ENCODE measurements around the gene SMAD6.
A peak's percentile ranks its signal among the peaks of the same experiment; 100 is the strongest.

SMAD6 gene

GRCh38 chr15:66799242-66799641, 97.2 kb downstream of the SMAD6 start:
- DNase-seq: no peak

DNA sequence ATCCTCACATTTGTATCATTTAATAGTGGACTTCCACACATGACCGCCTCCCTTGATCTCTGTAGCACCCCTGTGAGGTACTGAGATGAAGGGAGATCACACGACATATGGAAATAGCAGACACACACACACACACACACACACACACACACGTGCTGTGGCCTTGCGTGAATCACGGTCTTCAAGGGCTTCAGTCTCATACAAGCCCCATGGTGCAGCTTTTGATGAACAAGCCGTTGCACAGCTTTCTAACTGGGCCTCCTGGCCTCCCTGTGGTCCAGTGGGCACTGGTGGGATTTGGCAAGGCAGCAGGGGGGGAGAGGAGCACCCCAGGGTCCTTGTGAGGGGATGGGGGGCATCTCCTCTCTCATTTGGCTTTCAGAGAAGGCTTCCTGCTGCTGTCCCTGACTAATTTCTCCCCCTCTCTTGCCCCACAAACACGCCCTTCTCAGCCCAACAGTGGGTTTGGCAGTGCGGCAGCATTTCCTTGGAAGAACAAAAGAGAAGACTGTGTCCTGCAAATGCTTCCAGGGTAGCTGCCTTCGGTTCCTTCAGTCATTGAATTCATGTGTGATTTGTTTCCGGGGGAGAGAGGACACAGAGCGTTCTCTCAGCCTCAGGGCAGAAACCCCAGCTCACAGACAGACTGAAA, 98.7 kb downstream of the SMAD6 start:
- DNase-seq: peak; percentile 42

DNA sequence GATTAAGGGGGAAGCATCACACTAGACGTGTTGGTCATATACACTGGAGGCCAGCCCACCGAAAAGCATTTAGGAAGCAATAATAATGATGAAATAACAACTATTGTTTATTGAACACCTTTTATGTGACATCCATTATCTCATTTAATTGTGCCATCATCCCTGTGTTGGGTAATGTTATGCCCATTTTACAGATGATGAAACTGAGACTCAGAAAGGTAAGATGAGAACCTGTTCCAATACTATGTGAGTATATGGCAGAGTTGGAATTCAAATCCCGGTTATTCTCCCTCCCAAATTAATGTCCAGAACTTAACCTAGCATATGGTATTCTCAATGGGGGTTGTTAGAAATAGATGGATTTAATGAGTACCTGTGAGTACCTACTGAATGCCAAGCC, 99.2 kb downstream of the SMAD6 start:
- DNase-seq: no peak

- DNase-seq: peak; percentile 78
Observed at GRCh38 chr15:66802025-66803001, 100.3 kb downstream of the SMAD6 start.

DNA sequence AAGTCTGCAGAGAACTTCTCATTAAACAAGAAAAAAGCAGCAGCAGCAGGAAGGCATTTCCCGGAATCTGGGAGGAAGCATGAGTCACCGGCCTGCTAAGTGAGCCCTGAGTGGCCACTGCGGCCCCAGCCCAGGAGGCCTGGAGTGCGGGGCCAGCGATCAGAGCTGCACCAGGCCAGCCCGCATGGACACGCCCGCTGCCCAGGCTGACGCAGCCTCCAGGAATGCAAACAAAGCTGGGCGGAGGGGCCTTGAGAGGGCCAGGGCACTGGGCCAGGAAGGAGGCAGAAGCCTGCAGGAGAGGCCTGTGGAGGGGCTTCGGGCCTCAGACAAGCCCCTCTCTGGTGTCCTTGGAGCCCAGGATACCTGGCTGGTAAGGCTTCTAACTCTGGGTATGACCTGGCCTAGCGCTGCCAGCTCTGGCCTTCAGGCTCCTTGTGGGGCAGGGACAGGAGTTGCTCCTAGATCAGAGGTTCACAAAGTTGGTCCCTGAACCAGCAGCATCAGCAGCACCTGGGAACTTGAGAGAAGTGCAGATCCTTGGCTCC, 101.2 kb downstream of the SMAD6 start:
- DNase-seq: peak; percentile 99

DNA sequence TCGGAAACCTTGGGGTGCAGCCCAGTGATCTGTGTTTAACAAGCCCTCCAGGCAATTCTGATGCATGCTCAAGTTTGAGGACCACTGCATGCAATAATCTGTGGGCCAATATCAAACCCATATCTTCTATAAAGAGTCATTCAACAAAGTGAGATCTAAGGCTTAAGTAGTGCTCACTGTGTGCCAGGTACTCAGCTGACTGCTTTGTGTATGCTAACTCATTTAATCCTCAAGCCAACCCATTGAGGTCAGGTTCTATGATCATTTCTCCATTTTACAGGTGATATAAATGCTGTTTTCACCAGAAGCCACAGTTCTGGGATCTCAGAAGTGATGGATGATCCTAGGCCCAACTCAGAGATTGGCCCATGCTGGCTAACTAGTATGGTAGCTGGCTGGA, 101.7 kb downstream of the SMAD6 start:
- DNase-seq: no peak

DNA sequence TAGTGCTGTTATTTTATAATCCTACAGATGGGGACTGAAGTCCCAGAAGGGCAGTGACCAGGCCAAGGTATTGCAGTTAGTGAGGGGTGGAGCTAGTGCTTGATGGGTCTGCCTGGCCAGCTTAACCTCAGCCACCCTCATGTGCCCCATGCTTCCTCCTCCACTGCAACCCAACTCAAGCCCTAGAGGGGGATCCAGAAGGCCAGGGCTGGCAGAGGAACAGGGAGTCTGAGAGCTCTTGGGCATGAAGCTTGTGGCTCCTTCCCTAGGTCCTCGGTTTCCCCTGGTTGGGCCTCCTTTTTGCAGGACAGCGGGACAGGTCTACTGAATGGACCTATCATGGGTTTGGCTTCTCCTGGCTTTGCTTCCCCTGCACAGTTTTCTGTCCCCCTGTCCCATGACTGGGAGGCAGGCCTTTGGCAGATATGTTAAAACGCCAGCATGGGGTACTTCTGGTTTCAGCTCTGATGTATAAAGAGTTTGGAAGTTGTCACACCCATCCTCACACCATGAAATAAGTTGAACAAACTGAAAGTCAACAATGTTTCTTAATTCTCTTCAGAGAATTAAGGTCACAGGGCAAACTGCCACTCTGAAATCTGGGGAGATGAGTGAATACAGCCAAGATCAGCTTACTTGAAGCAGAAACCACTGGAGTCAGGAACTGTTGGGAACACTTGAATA, 103.3 kb downstream of the SMAD6 start:
- no peak for DNase-seq

DNA sequence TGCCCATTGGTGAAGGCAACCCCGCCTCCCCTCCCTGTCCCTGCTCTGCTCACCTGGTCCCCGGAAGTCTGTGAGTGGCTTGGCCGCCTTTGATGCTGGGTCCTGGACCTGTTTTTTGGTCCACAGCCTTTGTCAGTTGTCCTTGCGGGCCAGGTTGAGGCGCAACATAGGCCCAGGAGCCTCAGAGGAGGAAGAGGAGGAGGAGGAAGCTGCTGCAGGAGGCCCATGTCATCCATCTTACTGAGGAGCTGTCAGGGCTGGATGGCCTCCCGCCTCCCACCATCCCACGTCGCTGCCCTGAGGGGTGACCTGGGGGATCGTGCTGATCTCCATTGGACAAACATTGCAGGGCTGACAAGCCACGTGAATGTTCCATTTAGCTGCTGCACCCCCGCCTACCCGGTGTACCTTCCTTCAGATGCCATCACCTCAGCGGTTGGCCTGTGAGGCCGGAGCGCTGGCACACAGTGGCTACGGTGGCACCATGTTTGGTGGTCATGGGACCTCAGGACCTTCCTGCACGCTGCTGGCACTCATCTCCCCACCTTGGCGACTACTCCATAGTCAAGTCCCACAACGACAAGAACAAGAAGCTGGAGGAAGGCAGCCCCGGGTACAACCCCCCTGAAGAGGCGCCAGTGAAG, 106.3 kb downstream of the SMAD6 start:
- DNase-seq: no peak

- DNase-seq: no peak
Observed at GRCh38 chr15:66809664-66810063, 107.6 kb downstream of the SMAD6 start.

- DNase-seq: peak; percentile 89
Observed at GRCh38 chr15:66815318-66815717, 113.3 kb downstream of the SMAD6 start.

GRCh38 chr15:66816201-66816600, 114.2 kb downstream of the SMAD6 start:
- no peak for DNase-seq

DNA sequence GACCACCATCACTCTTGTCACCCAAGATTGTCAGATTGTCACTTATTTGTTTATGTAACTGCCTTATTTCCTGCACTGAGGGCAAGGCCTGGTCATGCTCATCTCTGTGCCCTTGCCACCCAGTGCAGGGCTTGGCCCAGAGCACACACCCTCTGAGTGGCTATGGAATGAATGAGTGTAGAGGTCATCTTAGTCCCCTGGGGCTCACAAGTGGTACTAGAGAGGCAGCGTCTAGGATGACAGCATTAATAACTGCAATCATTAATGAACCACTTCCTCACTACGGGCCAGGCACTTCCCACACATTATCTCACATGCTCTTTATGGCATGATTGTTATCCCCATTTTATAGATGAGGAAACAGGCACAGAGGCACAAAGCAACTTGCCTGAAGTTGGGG, 117.0 kb downstream of the SMAD6 start:
- DNase-seq: peak; percentile 40

DNA sequence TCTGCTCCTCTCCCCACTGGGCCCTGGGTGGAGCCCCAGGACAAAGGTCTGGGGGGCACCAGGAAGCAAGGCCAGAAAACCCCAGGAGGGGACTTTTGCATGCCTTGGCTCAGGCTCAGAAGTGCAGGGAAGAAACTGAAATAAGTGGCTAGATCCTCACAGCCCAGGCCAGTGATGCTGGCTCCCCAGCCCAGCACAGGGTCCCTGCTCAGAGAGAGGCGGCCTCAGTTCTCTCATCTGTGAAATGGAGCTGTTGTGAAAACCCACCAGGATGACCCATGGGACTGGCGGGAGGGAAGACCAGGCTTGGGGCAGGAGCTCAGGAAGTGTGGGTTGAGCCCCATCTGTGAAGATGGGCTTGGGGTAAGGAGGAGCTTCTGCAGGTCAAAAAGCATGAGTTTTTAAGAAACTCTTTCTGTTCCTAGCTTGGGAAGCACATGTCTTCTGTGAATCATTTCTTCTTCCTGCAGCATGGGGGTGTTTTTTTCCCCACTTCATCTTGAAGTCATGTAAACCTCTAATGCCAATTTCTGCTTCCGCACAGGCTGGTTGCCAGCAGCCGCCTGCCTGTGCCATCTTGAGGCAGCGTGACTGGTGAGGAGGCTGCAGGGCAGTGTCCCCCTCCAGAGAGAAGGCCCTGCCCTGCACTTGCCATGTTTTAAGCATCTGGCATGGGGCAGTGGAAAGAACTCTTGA, 118.6 kb downstream of the SMAD6 start:
- no peak for DNase-seq

DNA sequence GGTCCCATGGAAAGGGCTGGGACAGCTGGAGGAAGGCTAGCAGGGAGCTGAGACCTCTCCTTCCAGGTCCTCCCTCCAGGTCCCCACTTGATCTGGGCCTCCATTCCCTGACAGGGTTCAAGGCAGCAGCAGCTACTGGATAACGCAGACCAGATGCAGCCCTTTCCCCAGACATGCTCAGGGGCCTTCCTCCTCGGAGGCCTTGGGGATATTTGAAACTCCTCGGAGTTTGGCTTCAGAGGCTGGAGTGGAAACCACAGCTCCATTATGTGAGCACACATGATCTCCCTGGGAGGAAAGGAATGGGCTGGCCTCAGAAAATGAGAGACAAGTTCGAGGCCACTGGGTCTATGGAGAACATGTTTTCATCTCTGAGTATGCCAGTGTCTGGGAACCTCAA, 119.3 kb downstream of the SMAD6 start:
- no peak for DNase-seq

DNA sequence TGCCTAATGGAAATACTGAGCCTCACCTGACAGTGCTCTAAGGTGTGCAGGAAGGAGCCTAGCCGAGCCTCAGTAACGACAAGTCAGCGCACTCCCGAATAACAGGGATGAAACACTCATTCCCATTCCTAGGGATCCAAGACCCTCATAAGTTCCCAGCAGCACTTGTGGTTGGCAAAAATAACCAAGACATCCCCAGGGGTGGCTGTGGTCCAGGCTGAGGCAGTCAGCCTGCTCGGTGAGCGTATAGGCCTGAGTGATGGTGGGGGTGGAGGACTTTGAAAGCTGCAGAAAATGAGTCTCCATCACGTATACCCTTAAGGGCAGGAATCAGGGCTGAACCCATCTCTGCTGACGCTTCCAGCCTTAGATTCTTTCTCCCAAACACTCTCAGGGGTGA, 120.1 kb downstream of the SMAD6 start:
- DNase-seq: peak; percentile 54

GRCh38 chr15:66822576-66822975, 120.5 kb downstream of the SMAD6 start:
- DNase-seq: no peak

DNA sequence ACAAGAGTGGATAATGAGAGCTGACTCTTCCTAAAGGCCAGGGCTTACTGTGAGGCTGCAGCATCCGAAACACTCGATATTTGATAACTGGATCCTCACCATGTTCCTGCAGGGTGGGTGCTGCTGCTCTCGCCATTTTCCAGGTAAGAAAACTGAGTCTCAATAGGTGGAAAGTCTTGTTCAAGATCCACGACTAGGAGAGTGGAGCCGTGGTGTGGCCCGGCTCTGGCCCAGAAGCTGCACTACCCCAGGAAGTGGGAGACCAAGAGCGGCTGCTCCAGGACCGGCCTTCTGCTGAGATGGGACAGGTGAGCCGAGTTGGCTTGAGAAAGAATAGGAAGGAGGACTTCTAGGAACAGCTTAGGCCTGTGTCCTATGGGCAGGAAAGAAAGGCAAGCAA, 121.6 kb downstream of the SMAD6 start:
- DNase-seq: no peak

DNA sequence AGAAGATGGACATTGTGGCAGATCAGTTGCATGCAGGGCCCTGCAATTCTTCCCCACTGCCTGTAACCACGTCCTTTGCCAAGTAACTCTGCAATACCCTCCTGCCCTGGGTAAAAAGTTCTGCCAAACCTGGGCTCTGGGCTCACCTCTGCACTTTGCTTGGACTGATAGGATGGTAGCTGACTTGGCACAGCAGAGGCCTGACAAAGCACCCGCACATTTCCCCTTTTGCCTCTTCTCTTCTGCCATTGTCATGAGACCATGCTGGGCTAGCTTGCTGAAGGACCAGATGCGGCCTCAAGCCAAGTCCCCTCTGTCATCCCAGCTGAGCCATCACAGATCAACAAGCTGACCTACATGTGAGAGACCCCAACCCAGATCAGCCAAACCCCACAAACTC, 122.4 kb downstream of the SMAD6 start:
- DNase-seq: no peak

GRCh38 chr15:66825139-66825538, 123.1 kb downstream of the SMAD6 start:
- no peak for DNase-seq

DNA sequence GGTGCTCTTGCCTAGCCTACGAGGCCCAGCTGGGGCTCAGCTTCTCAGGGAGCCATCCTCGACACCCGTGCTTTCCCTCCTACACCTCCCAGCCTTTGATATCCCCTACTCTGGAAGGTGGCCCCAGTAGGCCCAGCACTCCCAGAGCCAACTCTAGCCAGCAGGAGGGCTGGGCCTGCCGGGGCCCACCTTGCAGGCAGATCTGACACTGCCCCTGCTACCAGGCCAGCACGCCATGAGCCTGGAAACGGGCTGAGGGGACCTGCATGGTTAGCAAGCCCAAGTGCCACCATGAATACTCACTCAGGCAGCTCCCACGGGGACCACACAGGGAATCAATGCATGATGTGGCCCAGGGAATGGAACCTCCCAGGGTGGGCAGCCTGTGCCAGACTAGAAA, 123.7 kb downstream of the SMAD6 start:
- no peak for DNase-seq

GRCh38 chr15:66826507-66826906, 124.5 kb downstream of the SMAD6 start:
- no peak for DNase-seq

Measured in fibroblast of skin of back (primary cell).